H54 (cell line): ENCODE data around the gene PGBD5.

Source experiments
- DNase-seq: peaks from one replicate; pipeline ENCODE4 v3.0.0; 2011; ENCODE audit warnings: low spot score, mixed read lengths; ENCODE audit not compliant: insufficient read length
- FAIRE-seq: peaks from 3 replicates; lab custom pipeline; 2011; peaks lifted over from hg19 to GRCh38; lab: Jason Lieb, UNC
- POLR2A ChIP-seq: IDR thresholded peaks from 2 replicates; pipeline ENCODE4 v1.6.1; 2011; ENCODE audit warnings: low read depth, mild to moderate bottlenecking, low read length

The PGBD5 gene

GRCh38 chr1:230368871-230369270 is 57.3 kb downstream of the PGBD5 start:
- no peak for FAIRE-seq

DNA sequence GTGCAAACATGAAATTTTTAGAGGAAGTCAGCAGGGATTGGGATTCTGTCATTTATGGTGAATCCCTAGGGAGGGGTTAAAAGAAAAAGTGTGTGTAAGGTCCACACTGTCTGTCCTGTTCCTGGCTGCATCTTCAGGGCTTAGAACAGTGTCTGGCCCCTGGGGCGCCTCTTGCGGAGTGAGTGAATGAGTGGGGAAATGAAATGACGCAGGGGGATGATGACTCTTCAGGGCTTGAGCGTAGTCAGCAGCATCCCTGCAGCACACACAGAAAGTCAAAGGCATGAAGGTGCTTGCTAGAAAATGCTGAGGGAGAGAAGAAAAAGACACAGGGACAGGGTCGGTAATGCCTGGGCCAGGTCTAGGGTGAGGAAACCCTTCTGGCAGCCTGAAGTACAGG is 57.8 kb downstream of the PGBD5 start:
- TF ChIP-seq POLR2A, result no peak
- no peak for FAIRE-seq
- DNase-seq, result no peak

More at GRCh38 chr1:230368871-230369270, 57.3 kb downstream of the PGBD5 start:
- no peak for TF ChIP-seq POLR2A
- DNase-seq, result no peak

DNA sequence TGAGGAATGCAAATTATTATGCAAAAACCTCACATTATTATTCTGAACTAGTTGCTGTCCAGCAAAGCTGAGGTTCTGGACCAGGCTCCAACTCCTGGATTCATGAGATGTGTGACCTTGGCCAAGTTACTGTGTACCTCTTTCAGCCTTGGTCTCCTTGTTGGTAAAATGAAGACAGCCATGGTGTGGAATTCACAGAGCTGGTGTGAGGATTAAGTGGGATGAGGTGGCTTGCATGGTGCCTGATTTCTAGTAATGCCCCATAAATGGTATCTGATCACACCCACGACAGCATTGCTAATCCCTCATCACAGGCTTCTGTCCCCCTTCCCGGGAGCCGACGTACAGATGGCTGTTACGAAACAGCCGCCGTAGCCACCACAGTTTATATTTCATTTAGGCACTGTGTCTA is 59.6 kb downstream of the PGBD5 start:
- TF ChIP-seq POLR2A, result no peak
- FAIRE-seq, result no peak

DNA sequence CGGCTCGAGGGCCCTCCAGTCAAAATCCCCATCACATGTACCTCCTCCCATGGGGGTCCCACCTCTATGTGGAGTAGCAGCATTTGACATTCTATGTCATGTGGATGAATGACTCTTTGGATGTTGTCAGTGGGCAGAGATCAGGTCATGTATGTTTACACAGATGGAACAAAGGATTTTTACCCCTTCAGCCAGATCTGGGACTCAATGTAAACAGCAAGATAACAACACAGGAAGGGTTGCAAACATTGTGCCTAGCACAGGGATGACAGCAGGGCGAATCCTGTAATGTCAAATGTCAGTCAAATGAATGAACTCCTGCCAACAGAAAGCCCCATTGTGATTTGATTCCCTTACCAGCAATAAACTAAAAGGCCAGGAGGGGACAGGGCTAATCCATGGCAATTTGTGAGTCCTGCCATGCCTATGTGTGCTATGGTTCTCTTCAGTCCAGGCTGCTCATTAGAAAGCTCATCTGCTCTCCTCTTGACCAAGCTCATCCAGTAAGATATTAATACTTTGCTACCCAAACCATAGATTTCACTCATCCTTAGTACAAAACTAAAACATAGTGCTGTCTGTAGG is 60.3 kb downstream of the PGBD5 start:
- no peak for DNase-seq
- TF ChIP-seq POLR2A, result no peak
- FAIRE-seq, result no peak

More for the DNA sequence above, 59.6 kb downstream of the PGBD5 start:
- DNase-seq, result no peak

- FAIRE-seq, result no peak
- DNase-seq, result no peak
- TF ChIP-seq POLR2A, result no peak
These were observed 63.2 kb downstream of the PGBD5 start for GRCh38 chr1:230362949-230363348.

- no peak for DNase-seq
- FAIRE-seq, result no peak
- no peak for TF ChIP-seq POLR2A
These were observed 64.2 kb downstream of the PGBD5 start for GRCh38 chr1:230361941-230362340.

GRCh38 chr1:230359992-230360668 is 66.0 kb downstream of the PGBD5 start:
- FAIRE-seq (no peak), DNase-seq (no peak)

DNA sequence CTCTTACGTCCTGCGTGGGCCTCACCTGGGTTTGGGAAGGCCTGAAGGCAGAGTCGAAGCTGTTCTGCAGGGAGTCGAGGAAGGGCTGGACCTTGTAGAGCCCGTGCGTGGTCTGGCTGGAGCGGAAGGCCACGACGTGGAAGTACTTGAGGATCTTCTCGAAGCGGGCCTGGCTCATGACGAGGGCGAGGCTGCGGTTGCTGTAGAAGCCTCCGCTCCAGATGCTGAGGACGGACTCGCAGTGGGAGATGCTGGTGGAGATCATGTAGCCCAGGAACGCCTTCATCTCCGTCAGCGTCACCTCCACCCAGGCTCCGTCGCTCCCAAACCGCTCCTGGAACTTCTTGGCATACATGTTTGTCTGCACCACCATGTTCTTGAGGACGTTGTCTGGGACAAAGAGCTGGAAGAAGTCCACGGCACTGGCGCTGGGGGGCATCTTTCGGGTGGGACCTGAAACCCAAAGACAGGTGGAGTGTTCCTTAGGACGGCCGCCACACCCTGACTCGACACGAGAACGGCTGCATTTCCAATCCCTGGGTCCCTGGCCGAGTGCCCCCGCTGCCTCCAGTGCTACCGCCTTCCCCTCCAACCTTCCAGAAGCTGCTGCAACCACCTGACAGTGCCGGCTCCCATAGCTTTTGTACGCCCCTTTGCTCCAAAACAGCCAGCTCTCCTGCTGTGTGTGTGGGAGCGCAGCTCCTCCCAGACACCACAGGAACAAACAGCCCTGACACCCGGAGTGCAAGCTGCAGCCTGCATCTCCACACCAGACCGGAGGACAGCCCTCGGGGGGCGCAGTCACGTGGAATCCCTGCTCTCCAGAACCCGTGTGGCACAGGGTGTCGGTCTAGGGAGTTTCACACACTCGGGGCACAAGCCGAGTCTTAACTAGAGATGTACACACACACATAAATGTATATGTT is 69.0 kb downstream of the PGBD5 start:
- no peak for TF ChIP-seq POLR2A
- FAIRE-seq (no peak), DNase-seq (no peak)

More at GRCh38 chr1:230359992-230360668, 66.0 kb downstream of the PGBD5 start:
- no peak for TF ChIP-seq POLR2A

DNA sequence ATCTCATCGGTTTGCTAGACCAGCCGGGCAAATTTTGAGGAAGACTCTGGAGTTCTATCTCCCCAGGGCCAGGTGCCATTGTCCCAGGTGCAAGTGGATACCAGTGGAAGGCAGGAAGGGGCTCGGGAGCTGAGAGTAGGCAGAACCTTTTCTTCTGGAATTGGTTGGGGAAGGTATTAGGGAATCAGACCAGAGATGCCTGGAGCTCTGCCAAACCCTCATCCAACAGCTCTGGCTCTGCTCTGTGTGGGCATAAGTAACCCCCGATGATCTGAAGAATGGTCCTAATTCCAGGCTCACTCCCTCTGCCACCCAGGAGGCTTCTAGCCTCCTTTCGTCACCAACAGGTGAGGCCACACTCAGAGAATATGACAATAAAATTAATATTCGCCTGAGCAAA is 69.9 kb downstream of the PGBD5 start:
- no peak for TF ChIP-seq POLR2A
- DNase-seq (no peak), FAIRE-seq (no peak)

- TF ChIP-seq POLR2A, result no peak
- DNase-seq (no peak), FAIRE-seq (no peak)
These were observed 70.5 kb downstream of the PGBD5 start for GRCh38 chr1:230355594-230355993.

DNA sequence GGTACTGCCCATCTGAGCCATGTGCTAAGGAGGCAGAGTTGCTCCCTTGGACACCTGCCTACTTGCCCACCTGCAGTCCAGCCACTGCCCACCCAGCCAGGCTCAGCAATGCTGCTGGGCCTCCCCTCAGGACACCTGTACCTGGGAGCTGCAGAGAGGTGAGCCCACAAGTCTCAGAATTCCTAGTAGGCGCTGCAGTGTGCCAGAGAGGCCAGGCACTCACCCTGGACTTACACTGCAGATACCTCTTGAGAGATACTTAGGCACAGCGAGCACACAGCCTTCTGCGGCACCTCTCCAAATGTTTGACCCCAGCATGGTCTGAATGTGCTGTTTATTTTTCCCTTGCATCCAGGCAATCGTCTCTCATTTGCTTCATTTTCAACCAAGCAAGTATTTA is 71.0 kb downstream of the PGBD5 start:
- TF ChIP-seq POLR2A, result no peak
- FAIRE-seq, result no peak
- DNase-seq, result no peak

DNA sequence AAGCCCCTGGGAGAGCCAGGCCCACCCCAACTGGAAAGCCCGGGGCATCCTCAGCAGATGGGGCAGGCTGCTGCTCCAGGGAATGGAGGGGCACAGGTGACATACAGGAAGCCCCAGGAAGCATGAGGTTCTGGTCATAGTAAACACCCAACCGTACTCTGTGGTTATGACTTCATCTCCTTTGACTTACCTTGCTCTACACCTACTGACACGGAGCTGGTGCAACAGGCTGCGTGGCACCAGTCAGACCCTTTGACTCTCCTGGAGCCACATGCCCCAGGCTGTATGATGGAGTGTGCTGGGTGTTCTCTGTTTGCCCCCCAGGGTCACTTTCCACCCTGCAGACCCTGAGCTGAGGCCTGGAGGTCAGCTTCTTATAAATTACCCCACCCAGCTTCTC is 72.1 kb downstream of the PGBD5 start:
- DNase-seq (no peak), FAIRE-seq (no peak)
- TF ChIP-seq POLR2A, result no peak

- FAIRE-seq (no peak), DNase-seq (no peak)
- TF ChIP-seq POLR2A, result no peak
These were observed 73.6 kb downstream of the PGBD5 start for GRCh38 chr1:230352537-230352936.

DNA sequence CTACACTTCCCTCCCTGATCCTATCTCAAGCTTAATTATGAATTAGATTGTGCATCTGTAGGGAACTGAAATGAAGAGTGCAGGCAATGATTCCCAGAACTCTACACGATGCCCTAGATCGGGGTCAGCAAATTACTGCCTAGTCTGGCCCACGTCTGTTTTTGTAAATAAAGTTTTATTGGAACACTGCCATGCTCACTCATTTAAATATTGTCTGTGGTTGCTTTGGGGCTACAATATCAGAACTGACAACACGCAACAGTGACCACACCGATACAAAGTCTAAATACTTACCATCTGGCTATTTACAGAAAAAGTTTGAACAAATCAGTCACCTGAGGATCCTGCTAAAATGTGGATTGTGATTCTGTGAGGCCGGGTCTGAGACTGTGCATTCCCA is 74.1 kb downstream of the PGBD5 start:
- no peak for DNase-seq
- TF ChIP-seq POLR2A, result no peak
- no peak for FAIRE-seq
